GM12801 (cell line): ENCODE measurements around the gene NT5E.

ENCODE experiments used
- TF ChIP-seq, protein P1 (sequence below): IDR thresholded peaks from one replicate; pipeline ENCODE4 v1.5.1; 2011; ENCODE audit warnings: control low read depth; ENCODE audit not compliant: insufficient read length; ENCODE audit errors: extremely low read depth

NT5E gene

DNA sequence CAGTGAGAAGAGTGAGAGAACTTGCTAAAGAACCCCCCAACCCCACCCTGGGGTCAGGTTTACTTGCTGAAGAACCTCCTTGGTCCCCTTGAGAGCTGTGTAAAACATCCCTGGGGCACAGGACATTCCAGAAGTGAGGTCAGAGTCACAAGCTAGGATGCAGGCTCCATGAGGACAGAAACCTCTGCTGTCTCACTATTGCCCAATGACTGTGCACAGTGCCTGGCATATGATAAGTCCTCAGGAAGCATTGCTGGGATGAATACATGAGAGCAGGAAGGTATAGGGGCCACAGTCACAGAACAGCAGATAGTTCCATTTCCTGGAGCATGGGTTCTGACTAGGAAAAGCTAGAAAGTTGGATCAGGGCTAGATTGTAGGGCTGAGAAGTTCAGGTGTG is 18.4 kb downstream of the NT5E start:
- TF ChIP-seq, protein P1, sequence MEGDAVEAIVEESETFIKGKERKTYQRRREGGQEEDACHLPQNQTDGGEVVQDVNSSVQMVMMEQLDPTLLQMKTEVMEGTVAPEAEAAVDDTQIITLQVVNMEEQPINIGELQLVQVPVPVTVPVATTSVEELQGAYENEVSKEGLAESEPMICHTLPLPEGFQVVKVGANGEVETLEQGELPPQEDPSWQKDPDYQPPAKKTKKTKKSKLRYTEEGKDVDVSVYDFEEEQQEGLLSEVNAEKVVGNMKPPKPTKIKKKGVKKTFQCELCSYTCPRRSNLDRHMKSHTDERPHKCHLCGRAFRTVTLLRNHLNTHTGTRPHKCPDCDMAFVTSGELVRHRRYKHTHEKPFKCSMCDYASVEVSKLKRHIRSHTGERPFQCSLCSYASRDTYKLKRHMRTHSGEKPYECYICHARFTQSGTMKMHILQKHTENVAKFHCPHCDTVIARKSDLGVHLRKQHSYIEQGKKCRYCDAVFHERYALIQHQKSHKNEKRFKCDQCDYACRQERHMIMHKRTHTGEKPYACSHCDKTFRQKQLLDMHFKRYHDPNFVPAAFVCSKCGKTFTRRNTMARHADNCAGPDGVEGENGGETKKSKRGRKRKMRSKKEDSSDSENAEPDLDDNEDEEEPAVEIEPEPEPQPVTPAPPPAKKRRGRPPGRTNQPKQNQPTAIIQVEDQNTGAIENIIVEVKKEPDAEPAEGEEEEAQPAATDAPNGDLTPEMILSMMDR: no peak

DNA sequence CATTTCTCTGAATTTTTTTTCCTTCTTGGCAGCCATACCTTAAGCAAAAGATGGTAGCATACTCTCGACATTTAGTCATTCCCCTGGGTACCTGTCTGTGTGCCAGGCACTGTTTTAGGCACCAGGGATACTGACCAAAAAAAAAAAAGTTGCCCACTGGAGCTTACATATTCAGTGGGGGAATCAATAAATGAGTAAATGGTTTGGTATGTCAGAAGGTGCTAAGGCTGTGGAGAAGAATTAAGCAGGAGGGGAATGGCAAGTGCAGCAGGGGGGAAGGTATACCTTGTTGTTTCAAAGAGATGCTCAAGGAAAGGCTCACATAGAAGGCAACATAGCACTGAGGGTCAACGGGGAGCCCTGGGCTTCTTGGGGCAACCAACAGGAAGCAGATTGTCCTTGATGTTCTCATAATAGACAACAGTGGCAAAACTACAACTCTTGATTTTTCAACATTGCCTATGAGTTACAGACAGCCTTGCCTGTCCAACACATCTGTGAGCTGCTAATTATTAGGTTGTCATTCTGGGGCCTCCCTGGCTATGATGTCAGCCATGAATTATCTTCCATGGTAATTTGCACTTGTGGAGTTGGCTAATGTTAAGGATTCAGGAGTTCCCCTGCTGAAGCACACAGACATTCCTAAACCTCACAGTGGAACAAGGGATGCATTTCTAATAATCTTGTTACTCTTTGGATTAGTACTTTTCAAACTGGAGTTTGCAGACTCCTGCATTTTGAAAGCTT is 19.6 kb downstream of the NT5E start:
- TF ChIP-seq, protein P1: no peak

DNA sequence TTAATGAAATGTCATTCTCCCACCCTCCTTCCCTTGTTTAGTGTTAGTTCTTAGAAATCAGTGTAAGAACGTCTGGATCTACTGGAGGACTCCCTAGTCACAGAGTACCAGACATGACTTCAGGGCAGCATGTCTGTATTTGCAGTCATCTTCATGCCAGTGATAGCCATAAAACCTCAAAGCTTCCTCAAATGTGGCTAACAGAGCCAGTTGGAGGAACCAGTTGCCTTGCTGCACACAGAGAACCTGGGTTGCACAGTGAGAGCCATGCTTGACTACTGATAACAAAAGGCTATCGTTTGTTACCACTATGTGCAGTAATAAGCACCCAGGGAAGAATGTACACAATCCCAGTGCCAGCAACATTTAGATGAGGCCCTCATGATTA is 20.1 kb downstream of the NT5E start:
- TF ChIP-seq, protein P1: no peak

DNA sequence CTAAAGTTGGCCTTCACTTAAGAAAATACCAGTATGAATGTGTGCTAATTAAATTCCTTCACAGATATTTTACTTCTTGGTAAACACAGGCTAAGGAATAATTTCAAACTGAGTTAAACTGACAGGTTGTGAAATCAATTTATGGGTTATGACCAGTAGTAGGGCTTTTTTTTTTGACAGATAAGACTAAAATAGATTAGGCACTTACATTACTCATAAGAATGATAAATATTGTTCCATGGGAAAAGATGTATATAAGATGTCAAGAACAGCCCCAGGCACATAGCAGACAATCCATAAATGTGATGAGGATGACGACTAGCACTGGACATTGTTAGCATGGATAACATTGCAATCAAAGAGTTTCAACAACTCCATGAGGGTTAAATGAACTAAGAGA is 22.9 kb downstream of the NT5E start:
- TF ChIP-seq, protein P1: no peak

DNA sequence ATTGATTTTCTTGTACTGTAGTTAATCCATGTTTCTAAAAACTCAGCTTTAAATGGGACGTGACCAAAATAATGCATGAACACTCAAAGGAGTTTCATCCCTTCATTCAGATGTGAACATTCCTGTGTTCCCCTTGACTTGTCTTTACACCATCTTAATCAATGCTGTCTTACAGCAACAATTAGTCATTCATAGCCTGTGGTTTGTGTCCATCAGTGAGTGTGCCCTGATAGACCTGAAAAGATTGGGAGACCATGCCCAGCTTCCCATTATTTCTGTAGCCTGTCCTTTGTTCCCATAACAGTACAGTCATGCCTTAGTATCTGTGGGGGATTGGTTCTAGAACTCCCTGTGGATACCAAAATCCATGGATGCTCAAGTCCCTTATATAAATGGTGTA is 23.9 kb downstream of the NT5E start:
- TF ChIP-seq, protein P1: no peak

DNA sequence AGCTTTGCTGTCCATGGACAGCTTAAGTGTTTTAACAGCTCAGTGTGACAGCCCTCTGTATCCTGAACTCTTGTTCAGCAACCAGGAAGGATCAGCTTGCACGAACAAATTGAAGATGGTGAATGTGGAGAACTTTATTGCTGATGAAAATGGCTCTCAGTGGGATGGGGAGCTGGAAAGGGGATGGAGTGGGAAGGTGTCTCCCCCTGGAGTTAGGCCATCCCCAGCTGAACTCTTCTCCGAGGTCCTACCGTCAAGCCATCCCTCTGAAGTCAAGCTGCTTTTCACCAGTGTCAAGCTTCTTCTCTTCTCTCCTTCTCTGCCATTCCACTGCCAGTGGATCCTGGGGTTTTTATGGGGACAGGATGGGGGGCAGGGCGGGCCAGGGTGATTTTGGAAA is 26.6 kb downstream of the NT5E start:
- TF ChIP-seq, protein P1: no peak

DNA sequence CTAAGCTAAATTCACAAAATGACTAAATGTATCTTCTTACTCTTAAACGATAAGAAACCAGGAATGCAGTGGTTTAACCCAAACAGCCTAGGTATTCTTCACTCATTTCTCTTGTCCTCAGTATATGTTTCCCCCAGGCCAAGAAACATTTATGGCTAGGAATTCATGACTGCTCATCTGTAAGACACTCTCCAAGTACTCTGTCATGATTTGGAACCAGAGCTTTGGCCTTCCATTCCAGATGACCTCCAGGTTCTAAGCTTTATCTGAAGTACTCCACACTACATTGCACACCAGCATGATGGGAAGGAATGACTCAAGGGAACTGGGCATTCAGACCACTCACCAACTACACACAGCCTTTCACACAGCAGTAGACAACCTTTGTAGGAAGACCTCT is 29.3 kb downstream of the NT5E start:
- TF ChIP-seq, protein P1: no peak
